SK-N-MC (cell line): ENCODE data around the gene MMEL1.

Experiments
- DNase-seq: peaks from one replicate; pipeline ENCODE4 v3.0.0-alpha.2; 2011; ENCODE audit warnings: low read depth, low spot score
- H3K27ac ChIP-seq: fragments of 200-600 bp; sonication (generic); 2 replicates; pipeline ENCODE4 v1.5.1; 2016; ENCODE audit warnings: mixed run types
- H3K36me3 ChIP-seq: fragments of 200-600 bp; sonication (generic); 2 replicates; pipeline ENCODE4 v1.6.1; 2017; ENCODE audit warnings: antibody characterized with exemption, low read length, mixed read lengths; ENCODE audit not compliant: insufficient read depth
- H3K4me3 ChIP-seq: fragments of 200-600 bp; sonication (generic); 2 replicates; pipeline ENCODE4 v1.5.1; 2016
- H3K9ac ChIP-seq: fragments of 200-600 bp; sonication (generic); 2 replicates; pipeline ENCODE4 v1.8.0; 2017; ENCODE audit warnings: mixed run types, mixed read lengths; ENCODE audit not compliant: insufficient read length
- H3K9me3 ChIP-seq: fragments of 200-600 bp; sonication (generic); 2 replicates; pipeline ENCODE4 v1.6.1; 2017; ENCODE audit warnings: low read depth, mild to moderate bottlenecking, antibody characterized with exemption, low read length, moderate library complexity, mixed read lengths
- EZH2 ChIP-seq: fragments of 200-600 bp; sonication (generic); IDR thresholded peaks from one replicate; pipeline ENCODE4 v1.6.1; 2017; ENCODE audit warnings: antibody characterized with exemption
- FOXP2 ChIP-seq: optimal IDR thresholded peaks from 2 replicates; pipeline ENCODE3; 2011; ENCODE audit warnings: mild to moderate bottlenecking, moderate library complexity; ENCODE audit not compliant: insufficient read depth; ENCODE audit errors: extremely low read length, control extremely low read depth
- POLR2AphosphoS5 ChIP-seq: IDR thresholded peaks from 2 replicates; pipeline ENCODE4 v1.6.1; 2012; ENCODE audit warnings: mild to moderate bottlenecking, low read depth, low read length, borderline replicate concordance

Gene MMEL1

GRCh38 chr1:2614145-2614544 lies 18.7 kb downstream of the MMEL1 start:
- no peaks in the 10 kb centered on the region for H3K9me3 ChIP-seq
- no peak for DNase-seq
- no peak overlapping the region for H3K27ac ChIP-seq
- no peak overlapping the region for H3K9ac ChIP-seq
- no peak overlapping the region for H3K4me3 ChIP-seq
- TF ChIP-seq EZH2 = no peak
- TF ChIP-seq FOXP2 = no peak
- TF ChIP-seq POLR2AphosphoS5 = no peak
- H3K36me3 ChIP-seq = no peaks in the 10 kb centered on the region

- DNase-seq = no peak
- H3K9me3 ChIP-seq = no peaks in the 10 kb centered on the region
- TF ChIP-seq FOXP2 (no peak), EZH2 (no peak), POLR2AphosphoS5 (no peak)
- H3K4me3 ChIP-seq = no peak overlapping the region
- H3K9ac ChIP-seq = no peak overlapping the region
- no peaks in the 10 kb centered on the region for H3K36me3 ChIP-seq
- H3K27ac ChIP-seq = no peak overlapping the region
Observed at GRCh38 chr1:2612591-2613365, 20.0 kb downstream of the MMEL1 start.

DNA sequence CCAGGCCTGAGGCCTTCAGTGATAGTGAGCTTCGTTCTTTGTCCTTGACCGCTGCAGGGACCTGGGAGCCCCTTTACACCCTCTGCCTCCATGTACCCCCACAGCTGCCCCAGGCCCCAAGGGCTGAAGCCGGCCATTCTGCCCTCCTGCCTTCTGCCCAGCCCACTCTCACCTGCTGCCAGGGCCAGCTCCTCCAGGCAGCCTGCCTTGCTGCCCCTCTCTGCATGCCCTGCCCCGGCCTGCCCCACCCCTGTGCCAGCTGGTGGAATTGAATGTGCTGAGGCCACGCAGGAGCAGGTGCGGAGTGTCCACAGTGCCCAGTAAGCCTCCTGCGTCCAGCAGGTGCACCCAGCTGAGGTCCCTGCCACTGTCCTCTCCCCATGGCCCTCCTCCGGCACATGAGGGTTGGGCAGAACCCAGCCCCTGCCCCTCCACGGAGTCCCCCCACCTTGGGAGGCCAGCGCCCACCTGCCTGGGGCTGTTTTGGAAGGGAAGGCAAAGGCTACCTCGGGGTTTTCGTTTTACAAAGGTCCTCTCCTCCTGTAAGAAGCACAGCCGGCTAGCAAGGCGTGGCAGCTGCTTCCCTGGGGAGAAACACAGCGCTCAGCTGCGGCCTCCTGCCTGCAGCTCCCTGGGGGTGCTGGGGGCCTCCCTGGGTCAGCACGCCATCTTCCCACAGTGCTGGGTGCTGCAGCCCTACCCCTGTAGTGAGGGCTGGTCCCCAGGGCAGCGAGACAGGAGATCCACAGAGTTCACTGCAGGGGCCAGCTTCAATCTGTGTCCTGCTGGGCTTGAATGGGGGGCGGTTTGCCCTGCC lies 21.0 kb downstream of the MMEL1 start:
- Histone ChIP-seq H3K9me3 (no peaks in the 10 kb centered on the region), H3K9ac (no peak overlapping the region), H3K36me3 (no peaks in the 10 kb centered on the region), H3K4me3 (no peak overlapping the region), H3K27ac (no peak overlapping the region)
- no peak for DNase-seq
- TF ChIP-seq POLR2AphosphoS5 (no peak), EZH2 (no peak), FOXP2 (no peak)

- H3K4me3 ChIP-seq = peak overlapping the region; percentile 28; the same call in 1 of the 2 replicates
- TF ChIP-seq EZH2 (no peak), POLR2AphosphoS5 (no peak)
- no peak overlapping the region for H3K27ac ChIP-seq
- no peak for DNase-seq
- H3K9ac ChIP-seq = no peak overlapping the region
- H3K36me3 ChIP-seq = no peaks in the 10 kb centered on the region
- no peaks in the 10 kb centered on the region for H3K9me3 ChIP-seq
Observed at GRCh38 chr1:2611031-2611501, 21.8 kb downstream of the MMEL1 start.

GRCh38 chr1:2610036-2610959 lies 22.5 kb downstream of the MMEL1 start:
- DNase-seq = no peak
- Histone ChIP-seq H3K4me3 (no peak overlapping the region), H3K27ac (no peak overlapping the region), H3K9ac (no peak overlapping the region), H3K36me3 (no peaks in the 10 kb centered on the region), H3K9me3 (no peaks in the 10 kb centered on the region)
- TF ChIP-seq POLR2AphosphoS5 (no peak), FOXP2 (no peak), EZH2 (no peak)

- no peak for DNase-seq
- Histone ChIP-seq H3K9me3 (no peaks in the 10 kb centered on the region), H3K9ac (no peak overlapping the region), H3K4me3 (no peak overlapping the region), H3K27ac (no peak overlapping the region), H3K36me3 (no peaks in the 10 kb centered on the region)
- TF ChIP-seq POLR2AphosphoS5 (no peak), FOXP2 (no peak), EZH2 (no peak)
Observed at GRCh38 chr1:2609319-2610035, 23.3 kb downstream of the MMEL1 start.

DNA sequence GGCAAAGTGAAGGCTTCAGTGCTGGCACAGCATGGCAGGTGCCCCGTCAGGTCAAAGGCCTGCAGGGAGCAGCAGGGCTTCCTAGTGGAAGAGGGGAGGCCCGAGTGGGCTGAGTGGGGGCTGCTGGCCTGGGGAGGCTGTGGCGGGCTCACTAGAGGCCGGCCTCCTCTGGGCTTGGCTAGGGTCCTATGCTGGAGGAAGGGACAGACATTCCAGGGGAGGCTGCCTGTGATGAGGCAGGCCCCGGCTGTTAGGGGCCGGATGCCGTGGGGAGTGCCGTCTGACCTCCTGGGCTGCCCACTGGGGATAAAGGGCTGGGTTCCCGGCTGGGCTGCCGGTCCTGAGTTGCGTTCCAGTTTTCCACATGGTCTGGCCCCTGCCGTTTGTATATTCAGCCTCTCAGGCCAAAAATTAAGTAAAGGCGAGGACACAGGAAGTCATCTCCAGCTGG lies 25.1 kb downstream of the MMEL1 start:
- Histone ChIP-seq H3K9me3 (no peaks in the 10 kb centered on the region), H3K36me3 (no peaks in the 10 kb centered on the region), H3K27ac (no peak overlapping the region), H3K9ac (no peak overlapping the region), H3K4me3 (no peak overlapping the region)
- DNase-seq = no peak
- TF ChIP-seq POLR2AphosphoS5 = no peak
- no peak for TF ChIP-seq EZH2
- TF ChIP-seq FOXP2 = no peak
